ENCODE data around the gene NEB.

Gene NEB

DNA sequence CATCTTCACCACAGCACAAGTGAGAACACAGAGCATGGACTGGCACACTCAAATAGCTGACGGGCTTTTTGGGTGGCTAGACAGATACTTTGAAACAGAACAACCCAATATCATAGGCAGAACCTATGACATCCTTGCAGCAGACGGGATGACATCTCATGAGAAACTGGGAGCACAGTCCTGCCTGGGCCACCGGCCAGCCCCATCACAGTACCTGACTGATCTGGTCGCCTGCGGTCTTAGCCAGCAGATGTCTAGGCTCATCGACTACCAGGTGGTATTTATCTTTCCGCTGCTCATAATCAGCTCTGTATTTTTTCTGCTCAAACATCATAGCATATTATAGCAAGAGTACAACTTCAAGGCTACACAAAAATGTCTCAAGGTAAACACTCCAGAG, 200.3 kb downstream of the NEB start:
- no peak for DNase-seq

GRCh38 chr2:151533127-151533526, 201.1 kb downstream of the NEB start:
- no peak for DNase-seq

- no peak for DNase-seq
Measured at GRCh38 chr2:151526572-151527090, 207.6 kb downstream of the NEB start.

GRCh38 chr2:151525821-151526373, 208.4 kb downstream of the NEB start:
- DNase-seq = peak; percentile 41

DNA sequence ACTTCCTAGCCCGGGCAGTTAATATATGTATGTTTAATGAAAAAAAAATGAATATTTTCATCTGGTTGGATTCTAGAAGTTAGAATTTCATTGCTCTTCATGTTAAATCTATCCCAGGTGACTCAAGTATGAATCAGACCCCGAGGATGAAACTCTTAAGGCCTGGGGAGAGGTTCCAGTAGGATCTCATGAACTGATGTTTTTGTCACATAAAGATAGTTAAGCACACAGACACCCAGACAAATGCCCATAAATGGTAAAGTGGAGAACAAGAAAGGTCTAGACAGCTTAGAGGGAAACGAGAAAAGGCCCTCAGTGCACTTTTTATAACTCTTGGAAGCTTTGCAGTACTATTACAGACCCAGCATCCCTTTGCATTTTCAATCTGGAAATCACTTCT, 210.4 kb downstream of the NEB start:
- no peak for DNase-seq

GRCh38 chr2:151522556-151522955, 211.7 kb downstream of the NEB start:
- no peak for DNase-seq

DNA sequence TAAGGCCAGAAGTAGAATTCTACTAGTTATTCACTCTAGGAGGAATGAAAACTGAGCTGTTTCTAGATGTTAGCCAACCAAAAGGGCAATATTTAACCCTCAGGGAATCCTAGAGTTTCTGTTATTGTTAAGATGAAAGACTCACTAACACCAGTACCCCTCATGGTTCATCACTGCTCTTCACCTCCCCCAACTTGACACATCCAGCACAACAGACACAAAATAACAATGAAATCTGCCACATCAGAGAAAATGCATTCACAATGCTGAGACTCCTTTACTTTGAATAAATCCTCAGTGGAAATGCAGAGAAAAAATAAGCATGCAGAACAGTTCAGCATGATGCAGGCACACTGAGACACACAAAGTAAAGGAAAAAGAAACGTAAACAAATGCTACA, 213.3 kb downstream of the NEB start:
- no peak for DNase-seq

DNA sequence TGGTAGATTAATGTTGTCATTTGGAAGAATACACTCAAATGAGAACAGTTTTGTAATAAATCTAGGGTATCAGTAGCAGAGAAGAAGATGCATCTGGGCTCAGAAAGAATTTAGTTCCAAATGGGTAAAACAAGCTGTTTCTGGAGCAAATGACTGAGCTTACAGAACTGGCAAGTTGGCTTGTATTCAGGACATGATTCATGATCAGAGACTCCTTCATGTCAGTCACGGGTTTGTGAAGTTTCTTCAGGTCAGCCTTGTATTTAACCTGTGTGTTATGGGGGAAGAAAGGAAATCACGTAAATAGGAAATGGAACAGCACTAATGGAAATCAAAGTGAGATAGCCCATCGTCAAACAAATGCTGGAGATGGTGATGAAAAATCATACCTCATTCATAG, 215.5 kb downstream of the NEB start:
- no peak for DNase-seq

GRCh38 chr2:151508519-151508918, 225.8 kb downstream of the NEB start:
- no peak for DNase-seq

- DNase-seq = no peak
Measured at GRCh38 chr2:151506170-151506569, 228.1 kb downstream of the NEB start.

GRCh38 chr2:151498178-151498577, 236.1 kb downstream of the NEB start:
- no peak for DNase-seq

- DNase-seq = no peak
Measured at GRCh38 chr2:151491496-151491895, 242.8 kb downstream of the NEB start.

GRCh38 chr2:151490276-151490675, 244.0 kb downstream of the NEB start:
- DNase-seq = no peak

- no peak for DNase-seq
Measured at GRCh38 chr2:151486053-151486452, 248.2 kb downstream of the NEB start.

- DNase-seq = no peak
Measured at GRCh38 chr2:151484100-151484499, 250.2 kb downstream of the NEB start.

- no peak for DNase-seq
Measured at GRCh38 chr2:151483546-151483945, 250.7 kb downstream of the NEB start.

DNA sequence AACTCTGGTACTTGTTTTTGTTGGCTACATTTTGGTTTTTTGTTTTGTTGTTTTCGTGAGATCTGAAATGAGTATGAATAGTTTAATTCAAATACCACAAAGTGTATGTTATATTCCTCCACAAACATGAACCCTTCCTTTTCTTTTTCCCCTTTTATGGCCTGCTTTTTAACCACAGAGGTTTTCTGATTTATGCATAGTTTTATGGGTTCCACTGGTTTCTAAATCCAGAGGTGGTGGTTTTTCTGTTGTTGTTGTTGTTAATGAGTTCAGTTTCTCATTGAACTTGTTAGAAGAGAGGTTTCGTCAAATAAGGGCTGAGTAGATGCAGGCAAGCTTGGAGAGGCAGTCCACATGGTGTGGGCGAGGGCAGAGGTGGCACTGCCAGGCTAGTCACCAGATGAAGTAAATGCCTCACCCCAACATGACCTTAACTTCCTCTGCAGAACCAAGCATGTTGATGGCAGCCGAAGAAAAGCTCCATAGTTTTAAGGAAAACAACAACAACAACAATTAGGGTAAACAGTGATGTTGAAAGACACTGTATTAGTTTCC, 252.0 kb downstream of the NEB start:
- no peak for DNase-seq

DNA sequence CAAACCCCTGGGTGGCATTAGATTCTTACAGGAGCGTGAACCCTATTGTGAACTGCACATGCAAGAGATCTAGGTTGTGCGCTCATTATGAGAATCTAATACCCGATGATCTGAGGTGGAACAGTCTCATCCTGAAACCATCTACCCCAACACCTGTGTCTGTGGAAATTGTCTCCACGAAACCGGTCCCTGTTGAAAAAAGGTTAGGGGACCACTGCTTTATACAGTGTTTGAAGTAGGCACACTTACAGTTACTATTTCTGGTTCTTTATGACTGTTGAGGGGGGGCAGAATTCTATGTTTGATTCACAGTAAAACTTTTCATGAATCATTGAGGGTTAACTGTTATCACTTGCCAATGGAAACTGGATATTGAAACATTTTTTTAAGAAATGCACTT, 252.5 kb downstream of the NEB start:
- DNase-seq = no peak

DNA sequence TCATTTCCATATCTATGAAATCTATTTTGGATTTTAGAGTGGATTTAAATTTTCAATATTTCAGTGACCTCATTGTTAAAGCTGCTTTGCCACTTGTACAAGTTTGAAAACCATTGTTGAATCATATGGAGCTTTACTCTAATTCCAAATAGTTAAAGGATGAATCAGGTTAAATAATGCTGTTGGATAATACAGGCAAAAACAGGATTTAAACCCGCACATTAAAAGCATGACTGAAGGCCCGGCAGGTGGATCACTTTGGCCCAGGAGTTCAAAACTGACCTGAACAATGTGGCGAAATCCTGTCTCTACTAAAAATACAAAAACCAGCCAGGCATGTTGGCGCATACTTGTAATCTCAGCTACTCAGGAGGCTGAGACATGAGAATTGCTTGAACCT, 256.3 kb downstream of the NEB start:
- no peak for DNase-seq

DNA sequence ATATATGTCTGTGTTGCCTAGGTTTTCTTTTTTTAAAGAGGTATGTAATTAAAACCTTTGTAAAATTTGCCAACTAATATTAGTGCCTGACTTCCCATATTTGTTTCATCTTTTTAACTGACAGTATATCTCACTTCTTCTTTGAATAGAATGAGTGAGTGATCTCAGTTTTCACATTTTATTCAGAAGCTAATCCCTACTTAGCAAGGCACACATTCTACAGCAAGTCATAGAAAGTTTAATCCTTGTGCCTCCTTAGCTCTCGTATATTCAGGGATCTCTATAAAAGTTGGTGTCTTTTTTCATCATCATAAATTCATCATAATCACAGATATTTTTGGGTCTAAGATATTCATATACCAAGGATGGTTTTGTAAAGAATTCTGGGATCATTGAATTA, 258.0 kb downstream of the NEB start:
- no peak for DNase-seq

DNA sequence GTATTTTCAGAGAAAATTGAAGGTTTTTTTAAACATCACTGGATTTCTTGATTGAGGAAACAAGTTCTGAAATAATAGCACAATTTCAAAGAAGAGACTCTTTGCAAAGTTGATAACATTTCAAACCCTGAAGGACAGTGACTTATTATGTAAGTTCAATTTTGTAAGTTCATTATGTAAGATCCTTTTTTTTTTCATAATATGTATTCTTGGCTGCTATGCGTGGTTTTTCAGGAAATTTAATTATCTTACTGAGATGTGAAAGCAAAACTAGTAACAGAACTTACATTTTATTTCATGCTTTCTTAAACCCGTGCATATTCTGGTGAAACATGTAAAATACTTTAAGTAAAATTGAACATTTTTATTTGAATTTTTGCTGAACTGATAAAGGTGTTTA, 259.2 kb downstream of the NEB start:
- no peak for DNase-seq

DNA sequence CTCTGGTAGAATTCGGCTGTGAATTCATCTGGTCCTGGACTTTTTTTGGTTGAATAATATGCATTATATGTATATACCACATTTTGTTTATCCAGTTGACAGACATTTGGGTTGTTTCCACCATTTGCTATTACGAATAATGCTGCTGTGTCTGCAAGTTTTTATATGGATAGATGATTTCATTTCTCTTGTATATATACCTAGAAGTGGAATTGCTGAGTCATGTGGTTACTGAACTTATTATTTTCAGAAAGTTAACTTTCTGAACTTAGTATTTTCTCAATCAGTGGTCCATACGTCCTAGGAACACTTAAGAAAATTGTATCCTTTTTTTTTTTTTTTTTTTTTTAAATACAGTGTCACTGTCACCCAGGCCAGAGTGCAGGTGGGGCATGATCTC, 261.3 kb downstream of the NEB start:
- DNase-seq = no peak

GRCh38 chr2:151470556-151470955, 263.7 kb downstream of the NEB start:
- DNase-seq = no peak

- DNase-seq = no peak
Measured at GRCh38 chr2:151465771-151466170, 268.5 kb downstream of the NEB start.

GRCh38 chr2:151459358-151459757, 274.9 kb downstream of the NEB start:
- DNase-seq = peak; percentile 12

Measured in hematopoietic multipotent progenitor cell treated with erythropoietin and hydrocortisone succinate and interleukin-3 and kit ligand, for 6 days (in vitro differentiated cells).